Fibroblast of skin of right quadriceps (primary cell): Measurements from ENCODE around the gene ZMIZ1.

Source experiments
- DNase-seq: peaks from one replicate; pipeline ENCODE4 v3.0.0-alpha.2; 2013

Gene ZMIZ1

DNA sequence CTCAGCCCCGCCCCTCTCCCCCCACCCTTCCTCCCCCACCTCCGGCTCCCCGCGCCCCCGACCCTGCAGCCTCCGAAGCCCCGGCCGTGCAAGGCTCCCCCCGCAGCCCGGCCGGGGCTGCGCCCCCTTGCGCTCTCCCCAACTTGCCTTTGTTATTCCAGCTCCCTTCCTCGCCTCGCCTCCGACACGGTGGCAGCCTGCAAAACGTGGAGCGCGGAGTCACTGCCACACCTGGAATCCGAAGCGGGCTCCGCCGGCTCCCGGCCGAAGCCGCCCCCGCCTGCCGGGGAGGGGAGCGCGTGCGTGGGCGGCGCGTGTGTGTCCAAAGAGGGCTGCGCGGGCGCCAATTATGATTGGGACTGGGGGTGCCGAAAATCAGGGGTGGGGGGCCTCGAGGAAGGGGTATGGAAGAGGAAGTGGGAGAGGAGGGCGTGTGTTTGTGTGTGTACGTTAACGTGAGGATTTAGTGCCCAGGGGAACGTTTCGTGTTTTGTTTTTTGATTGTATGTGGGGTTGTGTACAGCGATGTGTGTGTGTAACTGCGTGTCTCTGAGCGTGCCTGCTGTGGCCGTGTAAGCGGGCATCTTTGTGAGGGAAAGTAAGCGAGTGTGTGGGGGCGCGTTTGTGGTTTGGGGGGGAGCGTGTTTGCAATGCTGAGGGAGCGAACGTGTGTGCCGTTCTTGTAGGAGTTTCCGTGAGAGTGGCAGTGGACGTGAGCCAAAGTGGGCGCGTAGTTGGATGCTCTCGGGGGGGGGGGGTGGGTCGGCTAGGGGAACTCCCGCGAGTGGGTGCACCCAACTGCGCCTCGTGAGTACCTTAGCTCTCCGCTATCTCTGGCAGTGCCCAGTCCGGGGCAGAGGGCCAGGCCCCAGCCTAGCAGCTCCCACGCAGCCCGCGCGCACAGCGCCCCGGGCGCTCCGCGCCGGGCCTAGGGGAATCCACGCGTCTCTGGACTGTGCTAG is 1.2 kb upstream of the ZMIZ1 start:
- DNase-seq = peak; percentile 92

DNA sequence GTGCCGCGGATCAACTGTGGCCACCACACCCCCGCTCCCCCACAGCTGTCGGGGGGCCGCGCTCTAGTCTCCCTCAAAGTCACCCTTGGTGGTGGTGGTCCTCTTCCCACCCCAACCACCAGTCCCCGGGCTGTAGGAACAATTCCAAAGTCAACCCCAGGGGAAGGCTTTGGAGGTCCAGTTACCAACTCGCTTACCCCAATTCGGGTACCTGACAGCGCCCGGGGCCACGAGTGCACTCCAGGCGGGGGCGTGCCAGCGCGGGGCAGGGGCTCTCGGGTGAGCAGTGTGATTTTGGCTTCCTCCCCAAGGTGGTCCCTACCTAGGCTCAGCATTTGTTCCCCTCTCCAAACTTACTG is 584 bp upstream of the ZMIZ1 start:
- no peak for DNase-seq

GRCh38 chr10:79069325-79070080 is 737 bp downstream of the ZMIZ1 start:
- DNase-seq = peak; percentile 44

- no peak for DNase-seq
Observed at GRCh38 chr10:79070081-79070605, 1.4 kb downstream of the ZMIZ1 start.

GRCh38 chr10:79070606-79071395 is 2.0 kb downstream of the ZMIZ1 start:
- DNase-seq = peak; percentile 71

DNA sequence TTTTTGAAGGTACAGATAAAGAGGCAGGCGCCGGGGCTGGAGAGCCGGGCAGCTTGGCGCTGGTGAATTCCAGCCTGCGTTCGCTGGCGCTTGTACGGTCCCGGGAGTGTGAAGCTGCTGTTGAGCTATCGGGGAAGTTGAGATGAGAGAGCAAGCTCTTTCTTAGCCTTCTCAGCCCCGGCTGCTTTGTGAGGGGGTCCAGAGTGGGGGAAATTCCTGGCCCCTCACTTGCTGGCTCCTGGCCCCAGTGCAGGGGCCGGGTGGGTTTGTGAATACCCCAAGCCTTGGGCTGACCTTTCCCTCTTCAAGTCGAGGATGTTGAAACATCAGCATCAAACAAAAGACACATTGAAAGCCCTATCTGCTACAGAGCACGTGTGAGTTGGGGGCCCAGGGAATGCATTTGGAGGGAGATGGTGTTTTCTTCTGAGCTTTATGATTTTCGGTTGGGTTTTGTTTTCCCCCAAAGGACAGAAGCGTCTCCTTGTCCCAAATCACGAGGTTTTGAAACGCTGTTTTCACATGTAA is 2.7 kb downstream of the ZMIZ1 start:
- no peak for DNase-seq

DNA sequence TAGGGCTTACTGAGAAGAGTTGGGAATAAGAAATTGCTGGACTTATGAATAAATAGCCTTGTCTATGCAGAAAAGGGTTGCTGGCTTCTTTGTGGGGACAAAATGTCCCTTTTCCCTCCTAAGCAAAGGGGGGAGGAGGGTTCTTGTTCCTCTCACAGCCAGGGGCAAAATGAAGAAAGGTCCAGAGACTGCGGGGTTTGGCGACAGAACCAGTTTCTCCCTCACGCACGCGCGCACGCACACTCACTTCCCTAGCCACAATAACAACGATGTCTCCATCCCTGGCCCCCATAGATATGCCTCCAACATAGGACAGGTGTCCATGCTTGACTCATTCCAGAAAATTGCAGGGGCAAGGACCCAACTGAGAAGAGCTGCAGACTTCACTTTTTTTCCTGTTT is 3.3 kb downstream of the ZMIZ1 start:
- DNase-seq = no peak

DNA sequence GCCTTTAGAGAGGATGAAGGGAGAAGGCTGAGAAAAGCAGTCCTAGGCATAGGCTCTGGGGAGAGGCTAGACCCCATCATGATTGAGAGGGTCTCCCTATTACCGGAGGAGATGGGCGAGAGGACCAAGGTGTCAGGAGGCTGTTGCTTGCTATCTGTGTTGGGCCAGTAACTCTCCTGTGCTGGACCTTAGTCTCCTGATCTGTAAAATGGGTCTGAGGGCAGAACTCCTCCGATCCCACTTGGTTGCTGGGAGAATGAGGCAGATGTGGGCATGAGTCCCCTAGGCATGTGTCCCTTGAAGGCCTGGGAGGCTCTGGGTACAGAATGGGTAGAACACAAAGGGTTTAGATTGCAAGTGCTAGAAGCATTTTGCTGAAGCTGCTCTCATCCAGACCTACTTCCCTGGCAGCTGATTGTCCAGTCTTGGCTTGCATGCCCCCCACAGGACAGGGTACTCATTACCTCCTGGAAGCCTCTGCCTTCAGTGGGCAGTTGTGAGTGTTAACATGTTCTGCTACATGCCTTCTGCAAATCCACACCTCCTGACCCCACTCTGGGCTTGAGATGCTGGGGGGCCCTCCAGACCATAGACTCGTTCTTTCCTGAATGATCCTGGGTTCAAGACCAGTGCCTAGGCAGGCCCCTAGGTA is 4.4 kb downstream of the ZMIZ1 start:
- DNase-seq = no peak

DNA sequence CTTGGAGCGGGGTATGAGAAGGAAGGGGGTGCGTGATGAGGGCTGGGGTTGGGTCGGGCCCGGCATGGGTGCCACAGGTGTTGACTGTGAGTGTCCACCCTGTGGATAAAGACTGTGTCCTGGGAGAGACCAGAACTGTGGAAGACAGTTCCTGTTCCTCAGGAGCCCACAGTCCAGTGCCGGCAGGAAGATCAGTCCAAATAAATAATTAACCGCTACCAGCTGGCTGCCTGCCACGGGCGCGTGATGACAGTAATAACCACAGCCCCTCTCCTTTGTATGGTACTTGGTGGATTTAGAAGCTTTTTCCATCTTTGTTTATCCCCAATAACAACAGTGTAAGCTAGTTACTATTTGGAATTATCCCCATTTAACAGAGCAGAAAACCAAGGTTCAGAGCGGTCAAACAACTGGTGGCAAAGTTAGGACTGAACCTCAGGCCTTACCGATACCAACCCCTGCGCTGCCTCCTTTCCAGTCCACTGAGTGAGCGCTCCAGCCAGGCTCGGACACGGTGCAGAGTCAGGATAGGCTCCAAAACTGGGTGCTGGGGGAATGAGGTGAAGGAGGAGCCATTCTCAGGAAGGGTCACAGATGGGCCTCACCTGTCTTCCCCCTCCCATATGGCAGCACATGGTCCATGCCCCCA is 5.1 kb downstream of the ZMIZ1 start:
- peak; percentile 72 for DNase-seq

GRCh38 chr10:79074732-79075131 is 6.0 kb downstream of the ZMIZ1 start:
- DNase-seq = no peak

DNA sequence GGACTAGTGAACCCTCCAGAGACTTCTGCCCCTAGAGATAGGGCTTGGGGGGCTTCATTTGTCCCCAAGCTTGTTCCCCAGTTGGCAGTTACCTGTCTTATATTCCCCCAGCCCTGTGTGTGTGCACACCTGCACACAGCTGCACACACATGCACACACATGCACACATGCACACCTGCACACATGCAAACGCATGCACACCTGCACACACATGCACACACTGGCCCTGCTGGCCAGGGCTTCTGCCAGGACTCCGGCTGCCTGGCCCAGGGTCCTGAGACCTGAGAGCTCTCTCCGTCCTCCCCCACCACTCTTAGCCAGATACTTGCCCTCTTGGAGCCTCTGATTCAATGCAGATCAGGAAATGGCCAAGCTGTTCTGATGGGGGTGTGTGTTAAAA is 6.7 kb downstream of the ZMIZ1 start:
- no peak for DNase-seq

DNA sequence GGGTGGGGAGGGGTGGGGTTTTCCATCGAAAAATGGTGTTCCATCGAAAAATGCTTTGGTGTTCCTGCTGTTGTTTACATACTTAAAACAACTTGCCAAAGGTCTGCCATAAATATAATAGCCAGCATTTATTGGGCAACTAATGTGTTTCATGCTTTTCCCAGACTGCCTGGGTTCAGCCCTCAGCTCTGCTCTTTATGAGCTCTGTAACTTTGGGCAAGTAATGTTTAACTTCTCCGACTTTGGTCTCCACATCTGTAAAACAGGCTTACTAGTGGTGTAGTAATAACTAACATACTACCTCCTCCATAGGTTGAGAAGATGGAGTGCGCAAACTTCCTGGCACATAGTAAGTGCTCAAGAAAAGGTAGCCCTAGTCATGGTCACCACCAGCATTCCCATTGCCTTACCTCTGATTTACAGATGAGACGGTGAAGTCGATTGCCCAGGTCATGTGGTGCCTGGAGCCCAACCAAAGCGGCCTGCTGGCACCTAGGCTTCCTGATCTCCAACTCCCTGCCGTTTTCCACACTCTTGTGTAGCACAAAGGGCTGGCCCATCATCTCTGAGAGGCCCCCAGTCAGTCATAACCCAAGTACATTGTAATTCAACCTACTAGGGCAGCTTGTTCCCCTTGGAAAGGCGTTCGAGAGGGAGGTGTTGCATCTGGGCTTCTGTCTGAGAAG is 8.9 kb downstream of the ZMIZ1 start:
- DNase-seq = no peak

- DNase-seq = no peak
Observed at GRCh38 chr10:79078367-79079053, 9.7 kb downstream of the ZMIZ1 start.

DNA sequence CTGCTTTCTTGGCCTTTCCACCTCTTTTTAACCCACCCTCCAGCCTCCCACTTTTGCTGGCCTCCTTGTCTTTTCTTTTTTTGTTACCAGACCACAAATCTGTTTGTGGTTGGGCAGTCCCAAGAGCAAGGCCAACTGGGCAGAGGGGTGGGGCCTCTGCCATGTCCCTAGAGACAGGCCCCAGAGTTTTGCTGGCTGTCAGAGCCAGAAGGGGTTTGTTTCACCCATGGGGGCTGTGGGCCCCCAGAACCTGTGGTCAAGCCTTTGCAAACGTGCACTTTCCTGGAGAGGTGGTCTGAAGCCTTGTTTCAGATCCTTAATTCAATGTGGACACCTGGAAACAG is 10.3 kb downstream of the ZMIZ1 start:
- no peak for DNase-seq

DNA sequence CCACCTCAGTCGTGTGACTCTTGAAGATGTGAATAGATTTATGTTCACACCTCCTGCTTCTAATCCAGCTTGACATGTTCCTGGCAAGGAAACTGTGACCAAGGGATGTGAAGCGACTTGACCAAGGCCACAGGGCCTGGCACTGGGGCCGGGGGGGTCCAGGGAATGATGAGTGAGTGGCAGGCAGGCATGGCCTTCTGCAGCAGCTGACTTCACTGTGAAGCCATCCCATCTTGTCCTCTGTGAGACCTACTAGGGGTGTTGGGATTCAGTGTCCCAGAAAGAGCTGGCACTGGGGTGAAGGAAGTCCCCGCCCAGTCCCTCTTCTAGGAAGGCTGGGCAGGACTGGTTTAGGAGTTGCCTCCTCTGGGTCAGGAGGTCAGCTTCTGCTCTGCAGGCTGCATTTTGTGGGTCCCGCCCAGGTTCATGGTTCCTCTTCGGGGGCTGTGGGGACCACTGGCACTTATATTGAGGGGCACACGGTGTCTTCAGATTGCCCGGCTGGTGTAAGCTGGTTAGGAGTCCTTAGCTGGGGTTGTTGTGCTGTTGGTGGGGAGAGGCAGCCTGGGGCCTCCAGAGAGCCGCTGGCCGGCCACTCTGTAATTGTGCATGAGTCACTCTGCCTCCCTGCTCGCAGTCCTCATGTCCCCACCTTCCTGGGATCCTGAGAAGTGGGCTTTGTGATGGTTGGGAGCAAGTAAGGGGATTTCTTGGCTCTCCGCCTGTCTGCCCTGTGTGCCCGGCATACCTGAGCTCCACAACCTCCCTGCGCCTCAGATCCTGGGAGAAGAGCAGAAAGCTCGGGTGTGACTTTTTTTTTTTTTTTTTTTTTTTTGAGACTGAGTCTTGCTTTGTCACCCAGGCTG is 11.0 kb downstream of the ZMIZ1 start:
- peak; percentile 53 for DNase-seq

DNA sequence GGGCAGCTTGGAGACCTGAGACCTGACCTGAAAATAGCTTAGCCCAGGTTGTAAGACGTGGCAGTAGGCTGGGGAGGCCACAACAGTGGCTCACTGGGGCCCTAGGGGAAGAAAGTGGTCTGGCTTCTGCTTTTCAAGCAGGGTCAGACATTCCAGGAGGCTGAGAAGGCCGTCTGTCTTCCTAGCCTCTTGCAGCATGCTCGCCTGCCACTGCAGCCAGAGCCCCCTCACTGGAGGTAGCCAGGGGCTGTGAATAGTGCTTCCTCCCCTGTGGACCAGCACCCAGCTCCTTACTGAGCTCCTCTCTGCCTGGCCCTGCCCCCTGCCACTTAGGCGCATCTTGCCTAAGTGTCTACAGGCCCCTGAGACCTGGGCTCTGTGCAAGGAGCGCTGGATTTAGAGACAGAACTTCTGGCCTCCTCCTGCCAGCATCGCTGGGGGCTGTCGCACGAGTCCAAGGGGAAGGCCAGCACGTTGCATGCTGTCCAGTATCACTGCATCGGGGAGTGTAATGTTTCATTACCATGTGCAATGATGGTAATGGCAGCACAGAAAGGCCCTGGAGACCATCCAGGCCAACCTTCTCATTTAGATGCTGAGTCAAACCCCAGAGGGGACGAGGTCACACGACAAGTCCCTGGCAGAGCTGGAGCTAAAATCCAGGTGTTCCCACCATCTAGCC is 12.7 kb downstream of the ZMIZ1 start:
- DNase-seq = peak; percentile 86

DNA sequence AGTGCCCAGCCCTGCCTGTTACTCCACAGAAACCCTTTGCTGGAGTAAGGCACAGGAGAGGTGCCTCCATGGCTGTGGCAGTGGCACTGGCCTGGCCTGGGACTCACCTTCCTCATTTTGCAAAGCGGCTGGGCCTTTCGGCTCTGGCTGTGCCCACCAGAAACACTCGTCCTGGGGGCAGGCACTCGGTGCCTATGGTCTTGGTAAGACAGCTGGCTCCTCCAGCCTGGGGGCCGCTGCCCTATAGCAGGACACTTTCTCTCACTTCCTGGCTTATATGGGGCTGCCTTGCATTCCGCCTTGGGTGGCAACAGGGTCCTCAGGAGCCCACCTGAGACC is 13.2 kb downstream of the ZMIZ1 start:
- DNase-seq = no peak

DNA sequence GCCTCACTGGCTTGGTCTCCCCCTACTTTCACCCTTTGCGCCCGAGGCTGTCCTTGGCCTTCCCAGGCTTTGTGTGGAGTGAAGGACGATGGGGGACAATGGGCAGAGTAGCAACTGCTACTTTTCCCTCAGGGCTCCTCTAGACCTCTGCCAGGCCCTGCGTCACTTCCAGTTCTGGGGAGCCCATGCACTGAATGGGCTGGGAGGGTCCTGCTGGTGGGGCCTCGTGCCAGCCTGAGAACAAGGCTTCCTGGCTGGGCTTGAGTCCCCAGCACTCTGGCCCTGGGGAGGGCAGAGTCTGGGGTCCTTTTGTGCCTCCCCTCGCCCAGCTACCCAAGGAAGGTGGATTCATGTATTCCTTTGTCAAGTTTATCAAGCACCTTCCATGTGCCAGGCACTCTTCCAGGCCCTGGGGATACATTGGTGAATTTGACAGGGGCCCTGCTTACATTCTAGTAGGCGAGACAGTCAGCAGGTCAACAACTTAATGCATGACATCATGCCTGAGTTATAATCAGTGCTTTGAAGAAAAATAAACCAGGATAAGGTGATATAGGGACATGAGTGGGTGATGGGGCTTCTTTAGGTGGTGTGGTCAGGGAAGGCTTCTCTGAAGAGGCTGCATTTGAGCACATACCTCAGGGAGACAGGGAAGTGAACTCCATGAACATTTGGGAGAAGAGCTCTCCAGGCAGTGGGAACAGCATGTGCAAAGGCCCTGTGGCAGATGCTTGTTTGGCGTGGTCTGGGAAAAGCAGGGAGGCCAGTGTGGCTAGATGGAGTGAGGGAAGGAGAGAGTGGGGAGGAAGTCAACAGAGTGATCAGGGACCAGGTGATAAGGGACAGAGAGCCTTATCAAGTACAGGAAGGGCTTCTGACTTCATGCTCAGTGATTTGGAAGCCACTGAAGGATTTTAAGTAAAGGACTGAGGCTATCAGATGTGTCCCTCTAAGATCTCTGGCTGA is 14.1 kb downstream of the ZMIZ1 start:
- no peak for DNase-seq
